MCF 10A (cell line): Measurements from ENCODE around the gene MEIS3. TPM values are rescaled to one million over a fixed set of nuclear protein-coding genes. Genes with fewer than 3 reads are reported as not detected.

Source experiments
- BruUV-seq: library from RNA; stranded (reverse); fragments of 400-500 nt; replicated peaks from 2 replicates; lab custom pipeline; 2021; lab: Mats Ljungman, UMichigan
- CTCF ChIA-PET: fragments of 300-600 bp; sonication (Branson Sonifier 250); formaldehyde crosslinking; extraction: SDS; loops from one replicate; lab custom pipeline; 2021; ENCODE audit warnings: antibody characterized with exemption, inconsistent platforms; lab: Yijun Ruan, JAX
- POLR2A ChIA-PET: fragments of 300-600, 350-650 bp; sonication (Branson Sonifier 250); formaldehyde crosslinking; extraction: SDS; loops from one replicate; lab custom pipeline; 2020; ENCODE audit warnings: antibody characterized with exemption, inconsistent platforms; lab: Yijun Ruan, JAX
- DNase-seq: peaks from one replicate; pipeline ENCODE4 v3.0.0-alpha.2; 2018; ENCODE audit not compliant: unreplicated experiment
- H3K27ac Mint-ChIP-seq: one replicate; pipeline ENCODE4 v1.8.0; 2022; ENCODE audit warnings: mild to moderate bottlenecking, low read depth, mixed read lengths; ENCODE audit not compliant: unreplicated experiment
- H3K27me3 Mint-ChIP-seq: one replicate; pipeline ENCODE4 v1.8.0; 2022; ENCODE audit warnings: mixed read lengths; ENCODE audit not compliant: insufficient read depth, unreplicated experiment
- H3K36me3 Mint-ChIP-seq: one replicate; pipeline ENCODE4 v1.8.0; 2022; ENCODE audit warnings: mild to moderate bottlenecking, moderate library complexity, mixed read lengths; ENCODE audit not compliant: insufficient read depth, unreplicated experiment
- H3K4me1 Mint-ChIP-seq: one replicate; pipeline ENCODE4 v1.8.0; 2022; ENCODE audit warnings: mixed read lengths; ENCODE audit not compliant: insufficient read depth, unreplicated experiment
- H3K4me3 Mint-ChIP-seq: one replicate; pipeline ENCODE4 v1.8.0; 2022; ENCODE audit warnings: mild to moderate bottlenecking, moderate library complexity, mixed read lengths; ENCODE audit not compliant: unreplicated experiment
- H3K9me3 Mint-ChIP-seq: one replicate; pipeline ENCODE4 v1.8.0; 2022; ENCODE audit warnings: mixed read lengths; ENCODE audit not compliant: unreplicated experiment
- intact Hi-C: fragments of 100-400 bp; cut with micrococcal nuclease; formaldehyde crosslinking; loops from 2 replicates; pipeline ENCODE4 v1.14.1; 2022
- total RNA-seq: library from RNA; stranded (reverse); gene quantifications from 2 replicates; pipeline ENCODE4 v1.2.3, GENCODE V29; 2022
- TF ChIP-seq, protein P1 (sequence below): fragments of 200-600 bp; IDR thresholded peaks from one replicate; pipeline ENCODE4 v1.8.0; 2022; ENCODE audit warnings: antibody characterized with exemption, mild to moderate bottlenecking; ENCODE audit not compliant: unreplicated experiment

The MEIS3 gene
- total RNA-seq, 1 experiment from 2014 or later: 6.6 TPM

- TF ChIP-seq, protein P1, sequence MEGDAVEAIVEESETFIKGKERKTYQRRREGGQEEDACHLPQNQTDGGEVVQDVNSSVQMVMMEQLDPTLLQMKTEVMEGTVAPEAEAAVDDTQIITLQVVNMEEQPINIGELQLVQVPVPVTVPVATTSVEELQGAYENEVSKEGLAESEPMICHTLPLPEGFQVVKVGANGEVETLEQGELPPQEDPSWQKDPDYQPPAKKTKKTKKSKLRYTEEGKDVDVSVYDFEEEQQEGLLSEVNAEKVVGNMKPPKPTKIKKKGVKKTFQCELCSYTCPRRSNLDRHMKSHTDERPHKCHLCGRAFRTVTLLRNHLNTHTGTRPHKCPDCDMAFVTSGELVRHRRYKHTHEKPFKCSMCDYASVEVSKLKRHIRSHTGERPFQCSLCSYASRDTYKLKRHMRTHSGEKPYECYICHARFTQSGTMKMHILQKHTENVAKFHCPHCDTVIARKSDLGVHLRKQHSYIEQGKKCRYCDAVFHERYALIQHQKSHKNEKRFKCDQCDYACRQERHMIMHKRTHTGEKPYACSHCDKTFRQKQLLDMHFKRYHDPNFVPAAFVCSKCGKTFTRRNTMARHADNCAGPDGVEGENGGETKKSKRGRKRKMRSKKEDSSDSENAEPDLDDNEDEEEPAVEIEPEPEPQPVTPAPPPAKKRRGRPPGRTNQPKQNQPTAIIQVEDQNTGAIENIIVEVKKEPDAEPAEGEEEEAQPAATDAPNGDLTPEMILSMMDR: no peak
- peaks cover 10% of the 10 kb centered on the region for H3K4me1 Mint-ChIP-seq
- H3K36me3 Mint-ChIP-seq: no peaks in the 10 kb centered on the region
- intact Hi-C loops: no loop called here
- ChIA-PET POLR2A (no interaction called here), CTCF (interaction anchor here (0.6 to 1.9 kb wide), 3 partner anchors 10 to 260 kb away, joined by 3 to 8 read pairs (median 5); no protein-coding TSS in a partner anchor)
- no peak for DNase-seq
- no peak overlapping the region for H3K4me3 Mint-ChIP-seq
- H3K27me3 Mint-ChIP-seq: peaks cover 87% of the 10 kb centered on the region
- BruUV-seq: no TSS peak
- no peak overlapping the region for H3K27ac Mint-ChIP-seq
- H3K9me3 Mint-ChIP-seq: peaks cover 5% of the 10 kb centered on the region
These were observed 27.5 kb upstream of the MEIS3 start for GRCh38 chr19:47446534-47447469.

DNA sequence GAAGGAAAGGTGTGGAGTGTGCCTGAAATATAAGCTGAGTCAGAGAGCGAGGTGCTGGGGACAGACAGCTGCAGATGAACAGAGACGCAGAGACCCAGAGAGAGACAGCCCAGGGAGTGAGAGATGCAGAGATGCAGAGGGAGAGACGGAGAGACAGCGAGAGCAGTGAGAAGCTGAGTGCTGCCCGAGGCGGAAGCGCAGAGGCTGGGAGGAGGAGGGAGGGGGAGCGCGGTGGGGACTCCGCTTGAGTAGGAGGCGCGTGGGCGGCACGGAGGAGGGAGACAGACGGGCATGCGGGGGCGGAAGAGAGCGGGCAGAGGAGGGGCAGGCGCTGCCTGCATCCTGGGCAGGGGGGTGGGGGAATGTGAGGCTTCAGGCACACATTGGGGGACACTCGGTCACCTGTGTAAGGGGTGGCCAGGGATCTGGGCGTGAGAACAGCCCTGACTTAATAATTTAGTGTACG lies 26.6 kb upstream of the MEIS3 start:
- Mint-ChIP-seq H3K9me3 (peaks cover 5% of the 10 kb centered on the region), H3K4me1 (peaks cover 10% of the 10 kb centered on the region), H3K36me3 (no peaks in the 10 kb centered on the region), H3K27me3 (peaks cover 96% of the 10 kb centered on the region), H3K4me3 (no peak overlapping the region), H3K27ac (peak overlapping the region; percentile 8)
- BruUV-seq: no TSS peak
- DNase-seq: no peak
- CTCF ChIA-PET: interaction anchor here (0.6 to 1.9 kb wide), 4 partner anchors 10 to 261 kb away, joined by 3 to 8 read pairs (median 4); no protein-coding TSS in a partner anchor
- TF ChIP-seq, protein P1: no peak
- POLR2A ChIA-PET: no interaction called here
- intact Hi-C loops: no loop called here

GRCh38 chr19:47445527-47445926 lies 26.2 kb upstream of the MEIS3 start:
- POLR2A ChIA-PET: no interaction called here
- TF ChIP-seq, protein P1: no peak
- peaks cover 5% of the 10 kb centered on the region for H3K9me3 Mint-ChIP-seq
- no TSS peak for BruUV-seq
- DNase-seq: no peak
- CTCF ChIA-PET: interaction anchor here (0.6 to 1.9 kb wide), 4 partner anchors 9 to 261 kb away, joined by 3 to 8 read pairs (median 4); no protein-coding TSS in a partner anchor
- intact Hi-C loops: no loop called here
- H3K4me3 Mint-ChIP-seq: no peak overlapping the region
- H3K4me1 Mint-ChIP-seq: peaks cover 10% of the 10 kb centered on the region
- H3K27ac Mint-ChIP-seq: peak overlapping the region; percentile 8
- H3K27me3 Mint-ChIP-seq: peaks cover 99% of the 10 kb centered on the region
- no peaks in the 10 kb centered on the region for H3K36me3 Mint-ChIP-seq

DNA sequence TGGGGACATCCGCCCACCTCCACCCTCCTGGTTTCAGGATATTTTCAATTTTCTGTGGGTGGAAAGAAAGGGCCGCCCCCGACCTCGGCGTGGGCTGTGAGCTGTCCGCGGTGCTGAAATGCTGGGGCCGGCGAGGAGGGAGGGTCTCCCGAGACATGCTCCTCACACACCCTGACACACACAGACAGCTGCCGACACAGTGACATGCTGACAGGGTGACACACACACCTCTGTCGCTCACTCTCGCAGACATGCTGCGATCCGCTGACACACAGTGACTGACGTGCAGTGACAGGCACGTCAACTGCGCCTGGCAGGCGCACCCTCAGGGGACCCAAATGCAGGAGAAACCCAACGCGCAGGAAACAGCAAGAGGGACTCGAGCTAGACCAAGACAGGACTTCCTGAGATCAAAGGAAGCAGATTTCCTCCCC lies 25.1 kb upstream of the MEIS3 start:
- Mint-ChIP-seq H3K4me1 (peaks cover 10% of the 10 kb centered on the region), H3K27ac (no peak overlapping the region), H3K36me3 (no peaks in the 10 kb centered on the region), H3K27me3 (peaks cover 98% of the 10 kb centered on the region), H3K4me3 (no peak overlapping the region), H3K9me3 (peaks cover 5% of the 10 kb centered on the region)
- BruUV-seq: no TSS peak
- intact Hi-C loops: no loop called here
- DNase-seq: no peak
- TF ChIP-seq, protein P1: no peak
- ChIA-PET CTCF (interaction anchor here (0.5 to 0.7 kb wide), 2 partner anchors 258 to 928 kb away, joined by 3 to 4 read pairs; no protein-coding TSS in a partner anchor), POLR2A (no interaction called here)
